Posterior cingulate gyrus (tissue), 11 donors: ENCODE results near the gene PHAX.
"Not testable (repeated sequence)": the region's sequence is repeated elsewhere in the genome, so short reads cannot be mapped to it uniquely, and the experiment has no call there.

Source experiments
- DNase-seq, 10 donors: peaks; one replicate each; pipeline versions ENCODE4 v3.0.0 to v3.0.0-alpha.2; 2020 to 2021; ENCODE audit warnings: mixed read lengths in 3 of 10
- intact Hi-C: fragments of 100-400 bp; cut with DNase I; formaldehyde crosslinking; loops from one replicate; pipeline ENCODE4 v1.15.1; 2023

The PHAX gene

GRCh38 chr5:126599971-126600630 is 646 bp upstream of the PHAX start:
- intact Hi-C loops: loop anchor here (2.0 to 5.0 kb wide), 3 partner anchors 61 to 263 kb away; no protein-coding TSS in a partner anchor
- not testable (repeated sequence) for DNase-seq

GRCh38 chr5:126603402-126603991 is 2.8 kb downstream of the PHAX start:
- intact Hi-C loops: loop anchor here (5.0 kb wide), 1 partner anchor 266 kb away; no protein-coding TSS in a partner anchor

GRCh38 chr5:126605525-126605924 is 4.8 kb downstream of the PHAX start:
- intact Hi-C loops: no loop called here
- DNase-seq: no peak

More at GRCh38 chr5:126603402-126603991, 2.8 kb downstream of the PHAX start:
- no peak for DNase-seq

GRCh38 chr5:126610160-126610559 is 9.4 kb downstream of the PHAX start:
- no peak for DNase-seq
- intact Hi-C loops: no loop called here

- DNase-seq: no peak
- intact Hi-C loops: no loop called here
Measured at GRCh38 chr5:126610616-126611015, 9.9 kb downstream of the PHAX start.

- intact Hi-C loops: no loop called here
- DNase-seq: peak in 1 of 10 donors; percentile 68
Measured at GRCh38 chr5:126613941-126614592, 13.3 kb downstream of the PHAX start.

- no peak for DNase-seq
Measured at GRCh38 chr5:126615286-126615685, 14.5 kb downstream of the PHAX start.

GRCh38 chr5:126617603-126618002 is 16.9 kb downstream of the PHAX start:
- intact Hi-C loops: not testable (repeated sequence)
- DNase-seq: peak in 2 of 10 donors; percentile 48 to 66

More at GRCh38 chr5:126615286-126615685, 14.5 kb downstream of the PHAX start:
- intact Hi-C loops: no loop called here

GRCh38 chr5:126619781-126620180 is 19.0 kb downstream of the PHAX start:
- DNase-seq: no peak
- intact Hi-C loops: no loop called here

- peak in 1 of 10 donors; percentile 7 for DNase-seq
- intact Hi-C loops: no loop called here
Measured at GRCh38 chr5:126624534-126624933, 23.8 kb downstream of the PHAX start.

GRCh38 chr5:126628102-126628501 is 27.4 kb downstream of the PHAX start:
- intact Hi-C loops: no loop called here
- DNase-seq: peak in 1 of 10 donors; percentile 40

GRCh38 chr5:126631920-126632319 is 31.2 kb downstream of the PHAX start:
- intact Hi-C loops: no loop called here

GRCh38 chr5:126633552-126633951 is 32.8 kb downstream of the PHAX start:
- peak in 1 of 10 donors; percentile 67 for DNase-seq
- intact Hi-C loops: no loop called here

More at GRCh38 chr5:126631920-126632319, 31.2 kb downstream of the PHAX start:
- no peak for DNase-seq

- DNase-seq: no peak
- intact Hi-C loops: no loop called here
Measured at GRCh38 chr5:126635585-126635984, 34.8 kb downstream of the PHAX start.

- intact Hi-C loops: no loop called here
- no peak for DNase-seq
Measured at GRCh38 chr5:126636956-126637355, 36.2 kb downstream of the PHAX start.

GRCh38 chr5:126640866-126641265 is 40.1 kb downstream of the PHAX start:
- intact Hi-C loops: no loop called here
- DNase-seq: no peak

- intact Hi-C loops: no loop called here
- DNase-seq: no peak
Measured at GRCh38 chr5:126641387-126641786, 40.6 kb downstream of the PHAX start.

GRCh38 chr5:126645132-126645531 is 44.4 kb downstream of the PHAX start:
- intact Hi-C loops: no loop called here
- DNase-seq: no peak

GRCh38 chr5:126647071-126647470 is 46.3 kb downstream of the PHAX start:
- intact Hi-C loops: no loop called here

GRCh38 chr5:126648471-126648870 is 47.7 kb downstream of the PHAX start:
- DNase-seq: no peak
- intact Hi-C loops: no loop called here

More at GRCh38 chr5:126647071-126647470, 46.3 kb downstream of the PHAX start:
- no peak for DNase-seq

- DNase-seq, intact Hi-C loops: not testable (repeated sequence)
Measured at GRCh38 chr5:126649057-126649456, 48.3 kb downstream of the PHAX start.
